Motor neuron (in vitro differentiated cells): ENCODE data around the gene SLC35F4. TPM values are rescaled to one million over a fixed set of nuclear protein-coding genes. Genes with fewer than 3 reads are reported as not detected.

Source experiments
- ATAC-seq, 8 experiments: fragments of 200-7000 bp; cut with Tn5 transposase; replicated peaks in 6 of 8; 2 replicates each; pipeline ENCODE4 v1.8.0; 2021; ENCODE audit warnings: mild to moderate bottlenecking in 8 of 8, moderate library complexity in 8 of 8
- H3K27ac ChIP-seq, 2 donors: fragments of 250-450 bp; sonication (Bioruptor Pico); 2 replicates each; pipeline ENCODE4 v1.9.0; 2021; ENCODE audit warnings: antibody characterized with exemption in 2 of 2, mild to moderate bottlenecking in 2 of 2, moderate library complexity in 1 of 2
- H3K4me1 ChIP-seq, 2 donors: fragments of 250-450 bp; sonication (Bioruptor Pico); replicated peaks in 1 of 2; 2 replicates each; pipeline ENCODE4 v1.6.1; 2021; ENCODE audit warnings: antibody characterized with exemption in 2 of 2, mild to moderate bottlenecking in 2 of 2, moderate library complexity in 1 of 2
- H3K4me3 ChIP-seq, 5 donors: fragments of 250-450 bp; sonication (Bioruptor Pico); 2 replicates each; pipeline ENCODE4 v1.9.0; 2021; ENCODE audit warnings: antibody characterized with exemption in 5 of 5, mild to moderate bottlenecking in 5 of 5, moderate library complexity in 4 of 5
- WGBS, 10 experiments: fragments of 450-650 bp; shearing (Covaris generic); methylation state at CpG; one replicate each; pipeline ENCODE4 v1.0.0; 2022; 5-methylcytosine and 5-hydroxymethylcytosine counted together
- in situ Hi-C, 9 experiments: fragments of 400-800 bp; cut with MboI; loops; one replicate each; pipeline ENCODE4 v1.15.0; 2021; ENCODE audit warnings: low sequenced_read_pairs in 9 of 9, low pct_unique_long_range_greater_than_20kb in 2 of 9; ENCODE audit not compliant: unreplicated experiment in 9 of 9
- total RNA-seq, 8 experiments: library from RNA; unstranded; fragments of 300-600 nt; gene quantifications; 2 replicates each; pipeline versions ENCODE4 v1.2.3 to v1.2.4, GENCODE V29; 2022

The SLC35F4 gene
- total RNA-seq, 8 experiments from 2014 or later: 2.0 to 6.9 (median 4.7) TPM; not detected in 3

DNA sequence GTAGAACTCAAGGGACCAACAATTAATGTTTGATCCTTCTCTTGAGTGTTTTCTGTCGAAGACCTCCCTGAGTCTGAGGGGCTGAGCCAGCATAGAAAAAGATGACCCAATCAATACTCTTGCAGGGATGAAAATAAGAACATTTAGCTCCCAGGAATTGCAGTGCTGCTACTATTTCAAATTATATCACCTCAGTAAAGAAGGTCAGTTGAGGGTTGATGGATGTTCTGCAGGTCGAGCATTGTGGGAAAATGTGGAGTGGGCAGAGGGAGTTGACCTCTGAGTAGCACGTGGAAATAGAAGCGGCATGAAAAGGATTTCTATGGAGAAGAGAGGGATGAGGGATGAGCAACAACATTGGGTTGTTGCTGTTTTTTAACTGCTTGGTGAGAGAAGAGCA is 297.3 kb downstream of the SLC35F4 start:
- Histone ChIP-seq H3K4me3 (no peak overlapping the region), H3K4me1 (peaks cover 37 to 79% of the 10 kb centered on the region in 2 donors), H3K27ac (peak overlapping the region in 1 of 2 donors; percentile 20)
- in situ Hi-C loops: no loop called here
- WGBS, 10 experiments: 21 to 100% (median 31%) methylated on average over 1 to 4 of the region's 4 CpGs; no CpG with 5 or more reads in 3 of the 10 experiments
- ATAC-seq: peak in 3 of 8 experiments; percentile 57 to 76 (median 59)

DNA sequence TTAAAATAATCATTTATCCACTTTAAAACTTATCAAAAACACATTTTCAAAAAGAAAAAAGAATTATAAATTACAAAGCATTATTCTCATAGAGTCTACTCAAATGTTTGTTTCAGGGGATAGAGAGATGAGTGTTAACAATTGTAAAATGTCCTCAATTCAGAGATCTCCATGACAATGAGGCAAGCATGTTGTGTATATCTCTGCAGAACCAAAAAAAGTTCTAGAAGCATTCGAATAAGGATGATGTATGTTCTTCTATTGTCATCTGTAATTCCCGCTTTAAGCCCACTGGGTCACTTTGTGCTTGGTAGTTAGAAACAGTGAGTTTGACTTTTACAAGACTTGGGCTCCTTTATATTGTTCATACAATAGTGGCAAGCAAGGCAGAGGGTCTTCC is 298.7 kb downstream of the SLC35F4 start:
- Histone ChIP-seq H3K27ac (no peak overlapping the region), H3K4me3 (no peak overlapping the region), H3K4me1 (peaks cover 37 to 68% of the 10 kb centered on the region in 2 donors)
- 6 to 64% (median 43%) methylated on average over 1 to 2 of the region's 2 CpGs; no CpG with 5 or more reads in 3 of the 10 experiments for WGBS, 10 experiments
- peak in 5 of 8 experiments; percentile 50 to 76 (median 59) for ATAC-seq
- in situ Hi-C loops: no loop called here

DNA sequence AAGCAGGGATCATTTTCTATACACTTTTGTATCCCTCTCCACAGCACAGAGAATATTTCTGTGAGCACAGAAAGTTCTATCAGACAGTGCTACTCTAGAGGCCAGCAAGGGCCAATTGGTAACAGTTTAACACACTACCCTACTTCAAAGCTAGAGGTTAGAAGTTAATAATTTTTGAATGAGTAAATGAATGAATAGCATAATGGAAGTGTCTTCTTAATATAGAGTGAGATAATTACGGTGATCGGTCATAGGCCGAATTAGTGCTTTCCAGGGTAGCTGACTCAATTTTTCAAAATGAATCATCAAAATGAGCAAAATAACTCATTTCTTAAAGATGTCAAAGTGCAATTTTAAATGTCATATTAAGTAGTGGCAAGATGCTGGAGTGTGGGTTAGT is 305.2 kb downstream of the SLC35F4 start:
- 38 to 100% (median 89%) methylated on average over 1 to 3 of the region's 3 CpGs; no CpG with 5 or more reads in 3 of the 10 experiments for WGBS, 10 experiments
- no peak overlapping the region for H3K4me3 ChIP-seq
- no peak for ATAC-seq
- in situ Hi-C loops: no loop called here
- no peak overlapping the region for H3K27ac ChIP-seq
- H3K4me1 ChIP-seq: peaks cover 14 to 32% of the 10 kb centered on the region in 2 donors

DNA sequence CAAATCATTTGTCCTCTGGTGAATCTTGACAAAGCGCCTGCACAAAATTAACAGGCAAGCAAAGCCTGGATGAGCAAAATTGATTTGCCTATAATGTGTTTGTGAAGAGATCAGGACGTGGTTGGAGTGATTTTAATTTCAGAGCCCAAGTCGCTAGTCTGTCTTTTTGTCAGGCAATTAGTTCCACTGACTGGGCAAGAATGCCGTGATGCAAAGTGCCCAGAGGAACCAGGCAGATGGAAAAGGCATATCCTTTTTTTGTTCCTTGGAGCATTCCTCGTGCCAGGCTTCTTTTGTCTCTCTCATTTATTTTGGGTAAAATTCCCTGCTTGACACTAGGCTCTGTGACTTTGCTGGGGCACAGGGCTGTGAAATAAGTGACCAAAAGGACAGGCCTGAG is 306.3 kb downstream of the SLC35F4 start:
- WGBS, 10 experiments: 7 to 41% (median 23%) methylated on average over 2 to 5 of the region's 5 CpGs; no CpG with 5 or more reads in 2 of the 10 experiments
- Histone ChIP-seq H3K4me1 (peaks cover 14 to 30% of the 10 kb centered on the region in 2 donors), H3K27ac (peak overlapping the region in 1 of 2 donors; percentile 19), H3K4me3 (no peak overlapping the region)
- in situ Hi-C loops: no loop called here
- peak in 5 of 8 experiments; percentile 58 to 95 (median 86) for ATAC-seq

DNA sequence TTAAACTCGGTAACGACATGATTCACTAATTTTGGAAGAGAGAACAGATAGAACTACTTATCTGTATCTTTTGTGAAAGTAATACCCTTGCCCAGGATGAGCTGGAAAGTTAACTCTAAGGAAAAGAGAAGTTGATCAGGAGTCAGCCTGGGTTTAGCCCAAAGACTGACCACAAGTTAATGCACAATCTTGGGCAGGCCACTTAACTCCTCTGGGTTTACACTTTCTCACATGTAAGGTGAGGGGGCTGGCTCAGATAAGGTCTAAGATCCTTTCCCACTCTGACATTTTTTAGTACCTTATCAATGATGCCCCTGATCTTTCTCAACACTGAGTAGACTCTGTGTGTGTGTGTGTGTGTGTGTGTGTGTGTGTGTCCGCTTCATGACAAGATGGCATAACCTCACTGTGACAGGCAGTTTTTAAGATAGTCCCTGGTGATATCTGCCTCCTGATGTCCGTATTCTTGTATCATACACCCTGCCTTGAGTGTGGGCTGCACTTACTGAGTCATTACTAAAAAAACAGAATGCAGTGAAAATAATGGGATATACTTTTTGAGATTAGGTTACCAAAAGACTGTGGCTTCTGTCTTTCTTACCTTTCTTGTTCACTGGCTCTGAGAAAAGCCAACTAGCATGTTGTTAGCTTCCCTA is 316.0 kb downstream of the SLC35F4 start:
- in situ Hi-C loops: no loop called here
- no peak overlapping the region for H3K27ac ChIP-seq
- peaks cover 0 to 6% of the 10 kb centered on the region in 2 donors for H3K4me1 ChIP-seq
- ATAC-seq: no peak
- WGBS, 10 experiments: 6 to 100% (median 85%) methylated on average over 1 to 3 of the region's 4 CpGs; no CpG with 5 or more reads in 1 of the 10 experiments
- no peak overlapping the region for H3K4me3 ChIP-seq

- in situ Hi-C loops: no loop called here
- 0 to 100% (median 62%) methylated on average over 1 to 2 of the region's 2 CpGs; no CpG with 5 or more reads in 4 of the 10 experiments for WGBS, 10 experiments
- peak in 2 of 8 experiments; percentile 33 to 43 for ATAC-seq
- Histone ChIP-seq H3K4me3 (no peak overlapping the region), H3K4me1 (peaks cover 0 to 6% of the 10 kb centered on the region in 2 donors), H3K27ac (no peak overlapping the region)
These were observed 316.8 kb downstream of the SLC35F4 start for GRCh38 chr14:57549016-57549564.

GRCh38 chr14:57547131-57547530 is 318.8 kb downstream of the SLC35F4 start:
- in situ Hi-C loops: no loop called here
- no peak overlapping the region for H3K4me3 ChIP-seq
- WGBS, 10 experiments: 0 to 100% (median 63%) methylated on average over 1 to 2 of the region's 2 CpGs
- no peak overlapping the region for H3K27ac ChIP-seq
- peaks cover 0 to 6% of the 10 kb centered on the region in 2 donors for H3K4me1 ChIP-seq
- no peak for ATAC-seq

GRCh38 chr14:57533214-57533613 is 332.7 kb downstream of the SLC35F4 start:
- WGBS, 10 experiments: 40 to 100% (median 83%) methylated on average over 1 of the region's 1 CpG; no CpG with 5 or more reads in 5 of the 10 experiments
- in situ Hi-C loops: no loop called here
- peak in 1 of 8 experiments; percentile 20 for ATAC-seq

GRCh38 chr14:57530571-57530970 is 335.3 kb downstream of the SLC35F4 start:
- Histone ChIP-seq H3K4me3 (no peak overlapping the region), H3K4me1 (no peaks in the 10 kb centered on the region), H3K27ac (no peak overlapping the region)
- ATAC-seq: no peak
- in situ Hi-C loops: no loop called here

More at GRCh38 chr14:57533214-57533613, 332.7 kb downstream of the SLC35F4 start:
- Histone ChIP-seq H3K27ac (no peak overlapping the region), H3K4me1 (no peaks in the 10 kb centered on the region), H3K4me3 (no peak overlapping the region)

GRCh38 chr14:57526942-57527341 is 338.9 kb downstream of the SLC35F4 start:
- in situ Hi-C loops: no loop called here
- Histone ChIP-seq H3K4me3 (no peak overlapping the region), H3K27ac (no peak overlapping the region), H3K4me1 (no peaks in the 10 kb centered on the region)
- no peak for ATAC-seq
- 20 to 100% (median 82%) methylated on average over 1 to 3 of the region's 3 CpGs; no CpG with 5 or more reads in 4 of the 10 experiments for WGBS, 10 experiments

DNA sequence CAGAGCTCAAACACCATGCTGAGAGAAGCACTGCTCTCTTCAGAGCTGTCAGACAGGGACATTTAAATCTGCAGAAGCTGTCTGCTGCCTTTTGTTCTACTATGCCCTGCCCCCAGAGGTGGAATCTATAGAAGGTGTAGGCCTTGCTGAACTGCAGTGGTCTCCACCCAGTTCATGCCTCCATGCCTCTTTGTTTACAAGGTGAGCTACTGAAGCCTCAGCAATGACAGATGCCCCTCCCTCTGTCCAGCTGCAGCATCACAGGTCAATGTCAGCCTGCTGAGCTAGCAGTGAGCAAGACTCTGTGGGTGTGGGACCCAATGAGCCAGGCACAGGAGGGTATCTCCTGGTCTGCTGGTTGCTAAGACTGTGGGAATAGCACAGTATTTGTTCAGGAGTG is 346.8 kb downstream of the SLC35F4 start:
- no peak overlapping the region for H3K4me3 ChIP-seq
- no peak overlapping the region for H3K27ac ChIP-seq
- in situ Hi-C loops: no loop called here
- H3K4me1 ChIP-seq: peaks cover 0 to 4% of the 10 kb centered on the region in 2 donors
- ATAC-seq: no peak
